Caco-2 (cell line): ENCODE results near the gene INTS12. TPM values are rescaled to one million over a fixed set of nuclear protein-coding genes. Genes with fewer than 3 reads are reported as not detected.

ENCODE experiments used
- BruUV-seq: library from RNA; stranded (reverse); fragments of 400-500 nt; replicated peaks from 2 replicates; lab custom pipeline; 2021; lab: Mats Ljungman, UMichigan
- CTCF ChIA-PET: fragments of 300-600 bp; sonication (Branson Sonifier 250); formaldehyde crosslinking; loops from one replicate; lab custom pipeline; 2022; ENCODE audit warnings: antibody characterized with exemption; lab: Charles Lee
- POLR2A ChIA-PET: fragments of 300-600 bp; sonication (Branson Sonifier 250); formaldehyde crosslinking; loops from one replicate; lab custom pipeline; 2022; ENCODE audit warnings: antibody characterized with exemption; lab: Charles Lee
- DNase-seq, 2 experiments: peaks; one replicate each; pipeline versions ENCODE4 v3.0.0 to v3.0.0-alpha.2; 2020 to 2022
- H3K27me3 ChIP-seq: replicated peaks from 2 replicates; pipeline ENCODE4 v1.6.0; 2011; ENCODE audit warnings: low read length; ENCODE audit not compliant: control insufficient read depth, insufficient read depth
- H3K36me3 ChIP-seq: 2 replicates; pipeline ENCODE4 v1.5.1; 2011; ENCODE audit warnings: low read length; ENCODE audit not compliant: control insufficient read depth, insufficient read depth
- H3K4me1 ChIP-seq: fragments of 250-450 bp; sonication (Bioruptor Pico); 2 replicates; pipeline ENCODE4 v1.5.1; 2020; ENCODE audit warnings: mild to moderate bottlenecking
- H3K4me3 ChIP-seq: 2 replicates; pipeline ENCODE4 v1.5.1; 2011; ENCODE audit warnings: low read depth, mild to moderate bottlenecking, control low read depth, low read length
- H3K9me3 ChIP-seq: fragments of 250-450 bp; sonication (Bioruptor Pico); 2 replicates; pipeline ENCODE4 v1.5.1; 2020; ENCODE audit warnings: mild to moderate bottlenecking, moderate library complexity
- H3K27ac Mint-ChIP-seq: one replicate; pipeline ENCODE4 v1.8.0; 2022; ENCODE audit warnings: mixed read lengths; ENCODE audit not compliant: unreplicated experiment
- H3K27me3 Mint-ChIP-seq: one replicate; pipeline ENCODE4 v1.8.0; 2022; ENCODE audit warnings: mixed read lengths; ENCODE audit not compliant: insufficient read depth, unreplicated experiment
- H3K36me3 Mint-ChIP-seq: one replicate; pipeline ENCODE4 v1.8.0; 2022; ENCODE audit warnings: mild to moderate bottlenecking, mixed read lengths; ENCODE audit not compliant: insufficient read depth, unreplicated experiment
- H3K4me1 Mint-ChIP-seq: one replicate; pipeline ENCODE4 v1.8.0; 2022; ENCODE audit warnings: low read depth, mixed read lengths; ENCODE audit not compliant: unreplicated experiment
- H3K4me3 Mint-ChIP-seq: one replicate; pipeline ENCODE4 v1.8.0; 2022; ENCODE audit warnings: mild to moderate bottlenecking, moderate library complexity, mixed read lengths; ENCODE audit not compliant: unreplicated experiment
- H3K9me3 Mint-ChIP-seq: one replicate; pipeline ENCODE4 v1.8.0; 2022; ENCODE audit warnings: mixed read lengths; ENCODE audit not compliant: unreplicated experiment
- CTCF ChIP-seq, 2 experiments: fragments of 200-600 bp in 1 of 2; IDR thresholded peaks; 1 replicate in 1 of 2; 2 replicates in 1 of 2; pipeline versions ENCODE4 v1.5.1 to v1.8.0; 2011 to 2022; ENCODE audit warnings: antibody characterized with exemption in 1 of 2, control low read depth in 1 of 2, inconsistent platforms in 1 of 2, low read depth in 1 of 2, low read length in 1 of 2, mild to moderate bottlenecking in 1 of 2, moderate library complexity in 1 of 2; ENCODE audit not compliant: insufficient read depth in 1 of 2, severe bottlenecking in 1 of 2, unreplicated experiment in 1 of 2
- intact Hi-C: fragments of 100-400 bp; cut with micrococcal nuclease; formaldehyde crosslinking; loops from one replicate; pipeline ENCODE4 v1.10.0; 2022; ENCODE audit not compliant: unreplicated experiment
- total RNA-seq: library from RNA; stranded (reverse); gene quantifications from 2 replicates; pipeline ENCODE4 v1.2.3, GENCODE V29; 2022

INTS12 gene
- total RNA-seq, 1 experiment from 2014 or later, result 16.1 TPM

- Mint-ChIP-seq H3K4me3 (peak overlapping the region; percentile 89), H3K36me3 (peaks cover 6% of the 10 kb centered on the region), H3K9me3 (no peaks in the 10 kb centered on the region), H3K27ac (no peak overlapping the region), H3K27me3 (no peaks in the 10 kb centered on the region), H3K4me1 (peaks cover 17% of the 10 kb centered on the region)
- BruUV-seq, result no TSS peak
- intact Hi-C loops, result no loop called here
- no peaks in the 10 kb centered on the region for H3K9me3 ChIP-seq
- H3K4me1 ChIP-seq, result no peaks in the 10 kb centered on the region; the same call in 1 of the 2 replicates
- ChIA-PET POLR2A (no interaction called here), CTCF (no interaction called here)
- DNase-seq, result no peak
- no peak for TF ChIP-seq CTCF (IDR thresholded peaks at IDR 0.05; ENCODE audit: insufficient read depth in 1 of 2, low read depth in 1 of 2, low read length in 1 of 2, severe bottlenecking in 1 of 2, unreplicated experiment in 1 of 2)
- H3K4me3 ChIP-seq, result peak overlapping the region; percentile 54
- no peaks in the 10 kb centered on the region for H3K36me3 ChIP-seq
- no peaks in the 10 kb centered on the region for H3K27me3 ChIP-seq
These were observed 1.6 kb upstream of the INTS12 start for GRCh38 chr4:105710012-105710600.

GRCh38 chr4:105709081-105709450 is 577 bp upstream of the INTS12 start:
- ChIA-PET CTCF (interaction anchor here (0.5 to 1.0 kb wide), 3 partner anchors 123 to 235 kb away, joined by 3 to 5 read pairs (median 3); partner anchors contain the start of genes NPNT and PPA2), POLR2A (interaction anchor here (0.6 kb wide), 2 partner anchors 393 to 1538 kb away, joined by 4 read pairs; no protein-coding TSS in a partner anchor)
- no TSS peak for BruUV-seq
- Histone ChIP-seq H3K36me3 (no peaks in the 10 kb centered on the region), H3K4me3 (peak overlapping the region; percentile 54), H3K9me3 (no peaks in the 10 kb centered on the region), H3K4me1 (no peaks in the 10 kb centered on the region; the same call in 1 of the 2 replicates), H3K27me3 (no peaks in the 10 kb centered on the region)
- peak in 1 of 2 experiments; percentile 38 for DNase-seq
- Mint-ChIP-seq H3K27ac (peak overlapping the region; percentile 92), H3K9me3 (no peaks in the 10 kb centered on the region), H3K4me1 (peaks cover 17% of the 10 kb centered on the region), H3K36me3 (peaks cover 6% of the 10 kb centered on the region), H3K27me3 (no peaks in the 10 kb centered on the region), H3K4me3 (peak overlapping the region; percentile 89)
- no peak for TF ChIP-seq CTCF (IDR thresholded peaks at IDR 0.05; ENCODE audit: insufficient read depth in 1 of 2, low read depth in 1 of 2, low read length in 1 of 2, severe bottlenecking in 1 of 2, unreplicated experiment in 1 of 2)
- intact Hi-C loops, result loop anchor here (2.0 kb wide), 3 partner anchors 114 to 492 kb away; no protein-coding TSS in a partner anchor

DNA sequence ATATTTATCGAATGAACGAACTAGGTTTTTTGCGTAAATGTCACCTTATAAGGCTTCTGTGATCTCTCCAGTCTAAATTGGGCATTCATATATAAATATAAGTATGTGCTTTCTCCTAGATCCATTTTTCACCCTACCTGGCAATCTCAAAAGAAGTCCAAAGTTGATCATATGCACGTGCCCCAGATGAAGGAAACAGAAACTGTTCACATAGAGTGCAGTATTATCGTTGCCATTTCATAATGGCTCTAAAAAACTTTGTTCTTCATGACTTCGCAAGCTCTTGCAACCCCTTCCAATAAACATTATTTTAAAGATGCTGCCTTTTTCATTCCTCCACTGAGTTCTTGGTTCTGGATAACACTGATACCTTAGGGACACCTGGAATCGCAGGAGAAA is 708 bp downstream of the INTS12 start:
- CTCF ChIA-PET, result no interaction called here
- intact Hi-C loops, result loop anchor here (2.0 kb wide), 3 partner anchors 113 to 493 kb away; no protein-coding TSS in a partner anchor
- H3K9me3 ChIP-seq, result no peaks in the 10 kb centered on the region
- no peak for DNase-seq
- H3K4me1 ChIP-seq, result no peaks in the 10 kb centered on the region; the same call in 1 of the 2 replicates
- H3K4me3 ChIP-seq, result peak overlapping the region; percentile 54
- POLR2A ChIA-PET, result no interaction called here
- H3K9me3 Mint-ChIP-seq, result no peaks in the 10 kb centered on the region
- H3K27ac Mint-ChIP-seq, result peak overlapping the region; percentile 92
- no peaks in the 10 kb centered on the region for H3K27me3 ChIP-seq
- peaks cover 6% of the 10 kb centered on the region for H3K36me3 Mint-ChIP-seq
- peaks cover 17% of the 10 kb centered on the region for H3K4me1 Mint-ChIP-seq
- no peaks in the 10 kb centered on the region for H3K27me3 Mint-ChIP-seq
- TF ChIP-seq CTCF (IDR thresholded peaks at IDR 0.05; ENCODE audit: insufficient read depth in 1 of 2, low read depth in 1 of 2, low read length in 1 of 2, severe bottlenecking in 1 of 2, unreplicated experiment in 1 of 2), result no peak
- no peaks in the 10 kb centered on the region for H3K36me3 ChIP-seq
- H3K4me3 Mint-ChIP-seq, result peak overlapping the region; percentile 89
- BruUV-seq, result TSS peak; percentile 64
